Testis (tissue), 3 donors: ENCODE data around the gene MRPL50. TPM values are rescaled to one million over a fixed set of nuclear protein-coding genes. Genes with fewer than 3 reads are reported as not detected.
"Not testable (repeated sequence)": the region's sequence is repeated elsewhere in the genome, so short reads cannot be mapped to it uniquely, and the experiment has no call there.

Source experiments
- DNase-seq: peaks from one replicate; pipeline ENCODE4 v3.0.0-alpha.2; 2019
- H3K27ac ChIP-seq, 2 donors: fragments of 200-600 bp; sonication (generic); one replicate each; pipeline ENCODE4 v1.5.1; 2019
- H3K27me3 ChIP-seq: fragments of 200-600 bp; sonication (generic); one replicate; pipeline ENCODE4 v1.5.1; 2019
- H3K36me3 ChIP-seq: fragments of 200-600 bp; sonication (generic); one replicate; pipeline ENCODE4 v1.5.1; 2017; ENCODE audit warnings: low read depth; ENCODE audit errors: missing control alignments
- H3K4me1 ChIP-seq: fragments of 200-600 bp; sonication (generic); one replicate; pipeline ENCODE4 v1.5.1; 2019
- H3K4me3 ChIP-seq, 2 donors: fragments of 200-600 bp; sonication (generic); one replicate each; pipeline ENCODE4 v1.5.1; 2017 to 2019
- H3K9me3 ChIP-seq: fragments of 200-600 bp; sonication (generic); one replicate; pipeline ENCODE4 v1.5.1; 2017
- CTCF ChIP-seq, 3 experiments: fragments of 450-650 bp in 2 of 3; fragments of 200-600 bp in 1 of 3; sonication (generic) in 1 of 3; IDR thresholded peaks; one replicate each; pipeline ENCODE4 v1.5.1; 2016 to 2019; ENCODE audit warnings: antibody characterized with exemption in 3 of 3, mild to moderate bottlenecking in 2 of 3, moderate library complexity in 1 of 3
- POLR2A ChIP-seq: fragments of 450-650 bp; IDR thresholded peaks from one replicate; pipeline ENCODE4 v1.6.1; 2017; ENCODE audit warnings: antibody characterized with exemption, mild to moderate bottlenecking, moderate library complexity
- WGBS, 2 donors: methylation state at CpG; one replicate each; pipeline ENCODE4 v1.1.5; 2018; 5-methylcytosine and 5-hydroxymethylcytosine counted together
- intact Hi-C: fragments of 100-400 bp; cut with DNase I; formaldehyde crosslinking; loops from one replicate; pipeline ENCODE4 v1.15.1; 2023; ENCODE audit warnings: low total_unique reads
- polyA plus RNA-seq: library from polyadenylated mRNA; stranded (reverse); fragments of 350-450 nt; fragmentation: Illumina TruSeq; extraction: RNeasy Lipid Tissue Mini Kit (QIAGEN cat#74804); gene quantifications from one replicate; pipeline ENCODE4 v1.2.3, GENCODE V29; 2014; ENCODE audit warnings: low read depth, low replicate concordance; ENCODE audit not compliant: insufficient read depth
- total RNA-seq, 2 donors: library from RNA; depleted of rRNA; stranded (reverse); fragments of >200 nt; gene quantifications; one replicate each; pipeline ENCODE4 v1.2.3, GENCODE V29; 2016

The MRPL50 gene
- total and polyA plus RNA-seq, 3 donors from 2014 or later, result 10.5 to 18.3 (median 15.4) TPM

GRCh38 chr9:101393135-101393534, 5.3 kb downstream of the MRPL50 start:
- 93 to 95% methylated on average over 3 of the region's 3 CpGs for WGBS, 2 donors
- DNase-seq, result no peak
- no peaks in the 10 kb centered on the region for H3K36me3 ChIP-seq
- H3K27me3 ChIP-seq, result no peaks in the 10 kb centered on the region
- H3K9me3 ChIP-seq, result no peaks in the 10 kb centered on the region
- H3K27ac ChIP-seq, result no peak overlapping the region
- intact Hi-C loops, result no loop called here
- TF ChIP-seq POLR2A (no peak), CTCF (IDR thresholded peaks at IDR 0.05) (no peak)
- H3K4me3 ChIP-seq, result no peak overlapping the region
- H3K4me1 ChIP-seq, result peaks cover 4% of the 10 kb centered on the region

- Histone ChIP-seq H3K27ac (no peak overlapping the region), H3K36me3 (no peaks in the 10 kb centered on the region), H3K27me3 (no peaks in the 10 kb centered on the region), H3K9me3 (no peaks in the 10 kb centered on the region), H3K4me3 (no peak overlapping the region), H3K4me1 (no peaks in the 10 kb centered on the region)
- intact Hi-C loops, result loop anchor here (10.0 kb wide), 1 partner anchor 76 kb away; no protein-coding TSS in a partner anchor
- TF ChIP-seq CTCF (IDR thresholded peaks at IDR 0.05) (no peak), POLR2A (no peak)
- DNase-seq, result no peak
- 70 to 84% methylated on average over 2 of the region's 2 CpGs for WGBS, 2 donors
These were observed 9.9 kb downstream of the MRPL50 start for GRCh38 chr9:101388507-101388993.

- TF ChIP-seq POLR2A, result no peak
- peak in 2 of 3 experiments; percentile 41 to 43 for TF ChIP-seq CTCF (IDR thresholded peaks at IDR 0.05)
- intact Hi-C loops, result loop anchor here (10.0 kb wide), 1 partner anchor 77 kb away; no protein-coding TSS in a partner anchor
- DNase-seq, result peak; percentile 30
- H3K4me3 ChIP-seq, result no peak overlapping the region
- H3K4me1 ChIP-seq, result no peaks in the 10 kb centered on the region
- H3K36me3 ChIP-seq, result no peaks in the 10 kb centered on the region
- no peaks in the 10 kb centered on the region for H3K9me3 ChIP-seq
- H3K27ac ChIP-seq, result no peak overlapping the region
- H3K27me3 ChIP-seq, result no peaks in the 10 kb centered on the region
- 55 to 57% methylated on average over 6 of the region's 6 CpGs for WGBS, 2 donors
These were observed 10.4 kb downstream of the MRPL50 start for GRCh38 chr9:101387871-101388506.

- not testable (repeated sequence) for DNase-seq, H3K36me3 ChIP-seq, H3K27ac ChIP-seq, H3K4me1 ChIP-seq, H3K9me3 ChIP-seq, H3K27me3 ChIP-seq, H3K4me3 ChIP-seq
- intact Hi-C loops, result loop anchor here (10.0 kb wide), 1 partner anchor 80 kb away; no protein-coding TSS in a partner anchor
- WGBS, 2 donors, result 88 to 90% methylated on average over 11 of the region's 11 CpGs
These were observed 13.4 kb downstream of the MRPL50 start, which contains the start of gene BAAT for GRCh38 chr9:101384873-101385536. TSS of gene BAAT (minus strand) at chr9:101385006. CDS start at chr9:101371404, 13,602 bp downstream.

GRCh38 chr9:101383361-101383760, 15.1 kb downstream of the MRPL50 start:
- Histone ChIP-seq H3K9me3 (no peaks in the 10 kb centered on the region), H3K27me3 (no peaks in the 10 kb centered on the region), H3K36me3 (no peaks in the 10 kb centered on the region), H3K4me3 (no peak overlapping the region), H3K4me1 (no peaks in the 10 kb centered on the region), H3K27ac (no peak overlapping the region)
- WGBS, 2 donors, result 72 to 78% methylated on average over 2 of the region's 2 CpGs
- intact Hi-C loops, result loop anchor here (10.0 kb wide), 1 partner anchor 81 kb away; no protein-coding TSS in a partner anchor
- no peak for TF ChIP-seq CTCF (IDR thresholded peaks at IDR 0.05)
- no peak for TF ChIP-seq POLR2A
- no peak for DNase-seq
